ENCODE results near the gene RRP15.

- TF ChIP-seq, protein P1, sequence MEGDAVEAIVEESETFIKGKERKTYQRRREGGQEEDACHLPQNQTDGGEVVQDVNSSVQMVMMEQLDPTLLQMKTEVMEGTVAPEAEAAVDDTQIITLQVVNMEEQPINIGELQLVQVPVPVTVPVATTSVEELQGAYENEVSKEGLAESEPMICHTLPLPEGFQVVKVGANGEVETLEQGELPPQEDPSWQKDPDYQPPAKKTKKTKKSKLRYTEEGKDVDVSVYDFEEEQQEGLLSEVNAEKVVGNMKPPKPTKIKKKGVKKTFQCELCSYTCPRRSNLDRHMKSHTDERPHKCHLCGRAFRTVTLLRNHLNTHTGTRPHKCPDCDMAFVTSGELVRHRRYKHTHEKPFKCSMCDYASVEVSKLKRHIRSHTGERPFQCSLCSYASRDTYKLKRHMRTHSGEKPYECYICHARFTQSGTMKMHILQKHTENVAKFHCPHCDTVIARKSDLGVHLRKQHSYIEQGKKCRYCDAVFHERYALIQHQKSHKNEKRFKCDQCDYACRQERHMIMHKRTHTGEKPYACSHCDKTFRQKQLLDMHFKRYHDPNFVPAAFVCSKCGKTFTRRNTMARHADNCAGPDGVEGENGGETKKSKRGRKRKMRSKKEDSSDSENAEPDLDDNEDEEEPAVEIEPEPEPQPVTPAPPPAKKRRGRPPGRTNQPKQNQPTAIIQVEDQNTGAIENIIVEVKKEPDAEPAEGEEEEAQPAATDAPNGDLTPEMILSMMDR (IDR thresholded peaks at IDR 0.05) = no peak
- TF ChIP-seq POLR2AphosphoS5 (IDR thresholded peaks at IDR 0.05; ENCODE audit: insufficient read depth in 1 of 2, low read depth in 1 of 2) (no peak), POLR2A (IDR thresholded peaks at IDR 0.05) (no peak)
Observed at GRCh38 chr1:218257971-218258370, 27.1 kb upstream of the RRP15 start.

Data from vagina (tissue), 2 donors.